Ammon's horn (tissue), 1 donor: ENCODE data around the gene NMU.
A peak's percentile ranks its signal among the peaks of the same experiment; 100 is the strongest.
"Not testable (repeated sequence)": the region's sequence is repeated elsewhere in the genome, so short reads cannot be mapped to it uniquely, and the experiment has no call there.

Source experiments
- DNase-seq: peaks from one replicate; pipeline ENCODE4 v3.0.0-alpha.2; 2016; ENCODE audit warnings: low spot score

NMU gene

DNA sequence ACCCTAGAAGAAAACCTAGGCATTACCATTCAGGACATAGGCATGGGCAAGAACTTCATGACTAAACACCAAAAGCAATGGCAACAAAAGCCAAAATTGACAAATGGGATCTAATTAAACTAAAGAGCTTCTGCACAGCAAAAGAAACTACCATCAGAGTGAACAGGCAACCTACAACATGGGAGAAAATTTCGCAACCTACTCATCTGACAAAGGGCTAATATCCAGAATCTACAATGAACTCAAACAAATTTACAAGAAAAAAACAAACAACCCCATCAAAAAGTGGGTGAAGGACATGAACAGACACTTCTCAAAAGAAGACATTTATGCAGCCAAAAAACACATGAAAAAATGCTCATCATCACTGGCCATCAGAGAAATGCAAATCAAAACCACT is 12.0 kb downstream of the NMU start:
- not testable (repeated sequence) for DNase-seq

GRCh38 chr4:55618546-55619143 is 17.5 kb downstream of the NMU start:
- no peak for DNase-seq

DNA sequence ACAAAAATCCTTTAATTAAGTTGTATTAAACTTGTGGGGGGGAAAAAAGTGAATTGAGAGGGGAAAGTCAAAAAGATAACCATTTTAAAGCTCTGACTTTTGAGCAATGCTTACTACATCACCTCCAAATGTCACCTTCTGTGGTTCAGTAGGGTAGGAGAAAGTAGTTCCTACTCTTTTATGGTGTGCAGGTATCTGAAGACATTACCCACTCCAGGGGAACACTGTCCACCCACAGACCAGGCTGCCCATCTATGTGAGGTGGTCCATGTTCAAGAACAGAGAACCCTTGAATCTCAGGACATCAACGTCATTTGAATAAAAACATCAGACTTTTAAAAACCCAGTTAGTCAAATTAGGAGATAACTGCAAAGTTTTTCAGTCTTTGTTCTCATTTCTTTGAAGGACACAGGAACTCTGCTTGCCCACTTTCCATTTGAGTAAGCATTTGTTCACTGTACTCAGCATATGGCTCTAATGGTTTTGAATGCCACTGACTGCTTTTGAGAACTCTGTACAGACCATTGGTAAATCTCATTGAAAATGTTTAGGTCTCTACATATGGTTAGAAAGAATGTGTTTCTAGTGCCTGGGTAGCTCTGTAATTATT is 18.4 kb downstream of the NMU start:
- no peak for DNase-seq

DNA sequence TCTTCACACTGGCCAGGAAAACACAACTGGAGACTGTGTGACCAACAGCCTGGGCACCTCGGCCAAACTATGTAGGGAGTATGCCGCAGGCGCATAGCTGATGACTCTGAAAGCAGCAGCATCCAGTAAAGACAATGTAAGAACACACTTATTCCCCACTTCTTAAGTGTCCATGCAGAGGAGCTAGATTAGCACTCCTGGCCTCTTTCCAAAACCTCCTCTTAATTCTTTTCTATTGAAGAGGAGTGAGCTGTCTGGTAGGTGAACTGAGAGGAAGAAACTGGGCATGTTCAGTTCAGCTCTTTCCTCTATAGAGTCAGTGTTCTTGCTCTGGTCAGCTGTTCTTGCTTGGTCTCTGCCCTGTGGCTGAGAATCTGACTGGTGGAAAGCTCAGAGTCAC is 21.1 kb downstream of the NMU start:
- no peak for DNase-seq

GRCh38 chr4:55613621-55614020 is 22.5 kb downstream of the NMU start:
- DNase-seq: no peak

DNA sequence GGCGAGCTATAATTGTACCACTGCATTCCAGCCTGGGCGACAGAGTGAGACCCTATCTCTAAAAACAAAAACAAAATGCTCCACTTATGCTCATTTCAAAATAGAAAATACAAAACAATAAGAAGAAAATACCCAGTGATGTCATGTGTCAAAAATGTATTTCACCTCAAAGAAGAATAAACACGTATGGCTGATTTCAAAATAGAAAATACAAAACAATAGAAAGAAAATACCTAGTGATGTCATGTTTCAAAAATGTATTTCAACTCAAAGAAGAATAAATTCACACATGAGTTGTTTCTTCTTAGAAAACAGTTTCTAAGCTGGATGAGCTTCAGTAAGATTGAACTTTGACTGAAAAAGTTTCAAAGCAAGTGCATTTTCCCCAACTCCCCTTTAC is 23.8 kb downstream of the NMU start:
- no peak for DNase-seq

- DNase-seq: no peak
Measured at GRCh38 chr4:55611358-55612059, 24.6 kb downstream of the NMU start.

DNA sequence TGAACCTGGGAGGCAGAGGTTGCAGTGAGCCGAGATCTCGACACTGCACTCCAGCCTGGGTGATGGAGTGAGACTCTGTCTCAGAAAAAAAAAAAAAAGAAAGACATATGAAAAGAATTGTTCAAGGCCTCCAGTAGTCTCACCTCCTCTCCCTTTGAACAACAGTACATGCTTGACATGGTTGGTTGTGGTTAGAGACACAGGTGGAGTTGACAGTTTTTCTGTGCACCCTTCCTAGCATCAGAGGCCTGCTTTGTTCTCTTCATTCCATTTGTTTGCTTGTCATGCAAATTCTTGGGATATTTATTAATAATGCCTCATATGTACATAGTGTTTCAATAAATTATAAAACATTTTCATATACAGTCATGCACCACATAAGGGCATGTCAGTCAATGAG is 25.7 kb downstream of the NMU start:
- no peak for DNase-seq

- peak; percentile 3 for DNase-seq
Measured at GRCh38 chr4:55609393-55609866, 26.7 kb downstream of the NMU start.

- no peak for DNase-seq
Measured at GRCh38 chr4:55608591-55608990, 27.5 kb downstream of the NMU start.

GRCh38 chr4:55604996-55605395 is 31.1 kb downstream of the NMU start:
- DNase-seq: no peak

DNA sequence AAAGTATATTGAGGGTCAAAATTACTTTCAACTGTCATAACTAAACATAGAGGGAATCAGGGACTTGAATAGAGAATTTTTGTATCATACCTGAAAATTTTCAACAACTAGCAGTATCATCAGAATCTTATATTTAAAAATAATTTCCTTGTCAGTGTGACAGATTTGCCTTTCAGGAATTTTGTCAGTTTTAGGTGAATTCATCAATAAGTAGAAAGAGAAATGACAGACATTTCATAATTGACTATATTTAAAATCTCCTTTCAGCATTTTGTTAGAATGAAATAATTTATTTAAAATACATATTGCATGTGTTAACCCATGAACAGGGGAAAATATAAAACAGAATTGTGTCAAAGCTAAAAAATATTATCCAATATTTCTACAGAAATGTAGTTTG is 35.5 kb downstream of the NMU start:
- DNase-seq: no peak

- no peak for DNase-seq
Measured at GRCh38 chr4:55598641-55599040, 37.5 kb downstream of the NMU start.

GRCh38 chr4:55592014-55592413 is 44.1 kb downstream of the NMU start, which contains the start of gene PDCL2:
TSS of gene PDCL2 (minus strand) at chr4:55592245. CDS start at chr4:55592109, 136 bp downstream.
- DNase-seq: no peak

GRCh38 chr4:55588160-55588559 is 47.9 kb downstream of the NMU start:
- no peak for DNase-seq

DNA sequence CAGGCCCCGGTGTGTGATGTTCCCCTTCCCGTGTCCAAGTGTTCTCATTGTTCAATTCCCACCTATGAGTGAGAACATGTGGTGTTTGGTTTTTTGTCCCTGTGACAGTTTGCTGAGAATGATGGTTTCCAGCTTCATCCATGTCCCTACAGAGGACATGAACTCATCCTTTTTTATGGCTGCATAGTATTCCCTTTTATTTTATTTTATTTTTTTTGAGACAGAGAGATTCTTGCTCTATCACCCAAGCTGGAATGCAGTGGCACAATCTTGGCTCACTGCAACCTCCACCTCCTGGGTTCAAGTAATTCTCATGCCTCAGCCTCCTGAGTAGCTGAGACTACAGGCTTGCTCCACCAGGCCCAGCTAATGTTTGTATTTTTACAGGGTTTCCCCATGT is 53.3 kb downstream of the NMU start:
- not testable (repeated sequence) for DNase-seq

DNA sequence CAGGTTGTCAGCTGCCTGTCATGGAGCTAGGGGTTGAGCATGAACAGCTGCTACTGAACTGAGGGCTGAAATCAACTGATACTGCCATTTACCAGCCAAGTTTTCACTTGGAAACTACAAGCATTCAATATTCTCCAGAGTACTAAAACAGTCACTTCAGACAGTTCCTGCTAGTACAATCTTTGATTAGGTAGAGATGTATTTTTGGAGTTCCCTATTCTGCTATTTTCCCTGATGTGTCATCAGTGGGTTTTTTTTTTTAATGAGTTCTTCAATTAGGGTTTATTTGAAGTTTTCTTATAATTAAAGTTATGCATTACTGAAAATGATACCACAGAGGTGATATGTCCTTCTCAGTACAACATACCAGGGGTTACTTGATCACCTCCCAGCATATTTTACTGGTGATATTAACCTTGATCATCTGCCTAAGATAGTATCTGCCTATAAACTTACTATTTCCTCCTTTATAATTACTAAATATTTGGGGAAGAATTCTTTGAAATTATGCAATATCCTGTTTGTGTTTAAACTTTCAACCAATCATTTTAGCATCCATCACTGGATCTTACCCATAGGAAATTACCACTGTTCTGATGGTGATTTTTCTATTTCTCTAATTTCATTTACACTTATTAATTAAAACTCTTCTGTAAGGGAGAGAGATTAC is 57.6 kb downstream of the NMU start:
- no peak for DNase-seq

GRCh38 chr4:55575513-55575912 is 60.6 kb downstream of the NMU start:
- no peak for DNase-seq

- DNase-seq: no peak
Measured at GRCh38 chr4:55574252-55574651, 61.8 kb downstream of the NMU start.

DNA sequence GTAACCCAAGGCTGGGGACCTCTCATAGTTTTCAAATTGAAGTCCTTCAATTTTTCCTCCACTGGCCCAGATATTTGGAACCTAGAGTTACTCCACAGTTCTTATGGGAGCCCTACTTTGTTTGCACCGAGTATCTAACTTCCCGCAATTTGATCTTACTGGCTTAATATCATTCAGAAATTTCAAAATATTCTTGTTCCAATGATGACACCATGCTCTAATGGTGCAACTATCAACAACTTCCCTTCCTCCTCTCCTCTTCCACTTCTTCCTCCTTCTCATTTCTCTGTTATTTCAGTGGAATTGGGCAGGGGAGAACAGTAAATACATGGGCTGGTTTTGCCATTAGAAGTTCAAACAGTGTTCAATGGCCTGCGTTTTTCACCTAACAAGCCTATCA is 64.3 kb downstream of the NMU start:
- no peak for DNase-seq

GRCh38 chr4:55568905-55569504 is 67.1 kb downstream of the NMU start:
- no peak for DNase-seq

GRCh38 chr4:55561889-55562288 is 74.2 kb downstream of the NMU start:
- DNase-seq: peak; percentile 33
